SW480 (cell line): Measurements from ENCODE around the gene TMEM130.

ENCODE experiments used
- DNase-seq: peaks from one replicate; pipeline ENCODE4 v3.0.0-alpha.2; 2016; ENCODE audit warnings: low spot score

TMEM130 gene

DNA sequence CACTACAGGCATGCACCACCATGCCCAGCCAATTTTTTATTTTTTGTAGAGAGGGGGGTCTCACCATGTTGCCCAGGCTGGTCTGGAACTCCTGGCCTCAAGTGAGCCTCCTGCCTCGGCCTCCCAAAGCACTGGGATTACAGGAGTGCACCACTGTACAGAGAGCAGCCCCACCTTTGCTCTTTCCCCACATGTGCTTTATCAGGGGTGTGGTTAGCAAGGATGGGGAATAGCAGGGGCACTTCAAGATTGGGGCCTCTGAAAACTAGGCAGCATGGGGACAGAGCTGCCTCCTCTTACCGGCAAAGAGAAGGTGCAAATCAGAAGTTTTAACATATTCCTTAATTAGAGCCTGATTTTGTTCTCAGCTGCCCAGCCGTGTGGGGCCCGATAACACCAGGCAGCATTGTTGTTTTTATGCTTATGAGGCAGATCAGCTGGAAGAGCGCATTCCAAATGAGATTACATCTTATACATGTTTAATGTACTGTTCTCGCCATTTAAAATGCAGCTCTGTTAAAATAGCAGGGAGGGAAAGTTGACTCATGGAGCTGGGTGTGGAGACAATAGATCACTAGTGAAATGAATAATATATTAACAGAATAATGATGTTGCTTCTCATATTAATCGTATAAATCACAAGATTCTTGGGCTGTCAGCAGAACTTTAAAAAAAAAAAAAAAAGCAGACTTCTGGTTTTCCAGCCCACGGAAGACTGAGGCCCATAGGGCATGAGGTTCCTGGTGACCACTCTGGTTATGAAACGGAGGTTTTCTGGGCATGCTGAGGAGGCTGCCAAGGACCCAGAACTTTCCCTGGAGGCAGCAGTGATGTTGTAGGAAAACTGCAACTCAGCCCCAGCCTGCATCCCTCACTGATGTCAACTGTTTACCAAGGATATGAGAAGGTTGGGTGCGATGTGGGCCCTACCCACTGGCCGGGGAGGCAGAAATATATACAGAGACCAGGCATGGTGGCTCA lies 62.5 kb downstream of the TMEM130 start:
- no peak for DNase-seq

DNA sequence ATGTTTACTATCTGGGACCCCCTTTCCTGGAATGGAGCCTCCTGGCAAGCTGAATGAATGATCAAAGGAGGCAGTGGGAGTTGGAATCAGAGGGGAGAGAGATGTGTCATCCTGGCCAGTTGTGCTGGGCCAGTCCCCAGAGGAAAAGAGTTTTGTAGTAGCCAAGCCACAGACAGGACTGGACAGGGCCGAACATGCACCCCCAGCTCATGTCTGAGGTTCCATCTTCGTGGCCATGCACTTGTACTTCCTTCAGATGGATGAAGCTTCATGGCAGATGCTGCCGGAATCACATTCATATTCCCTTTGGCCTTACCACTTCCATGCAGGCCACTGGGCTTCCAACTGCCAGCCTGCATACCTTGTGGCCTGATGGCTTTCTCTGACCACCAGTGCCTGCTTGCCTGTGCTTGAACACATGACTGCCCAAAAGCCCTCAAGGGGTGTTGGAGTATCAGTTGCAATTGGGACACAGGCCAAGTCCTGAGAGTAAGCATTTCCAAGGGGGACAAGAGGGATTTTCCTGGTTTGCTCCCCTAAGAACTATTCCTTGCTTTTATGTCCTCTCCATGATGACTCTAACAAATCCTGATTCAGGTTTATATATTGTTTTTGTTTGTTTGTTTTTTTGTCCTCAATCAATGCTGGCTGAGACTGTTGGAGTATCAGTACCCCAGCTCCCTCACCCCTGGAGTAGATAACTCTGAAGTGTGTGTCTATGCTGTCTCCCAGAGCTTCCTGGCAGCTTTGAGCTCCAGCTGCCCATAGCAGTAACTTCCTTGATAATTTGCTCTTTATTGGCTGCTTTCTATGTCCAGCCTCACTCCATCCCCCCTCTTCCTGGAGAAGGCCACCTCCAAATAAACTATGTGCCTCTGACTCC lies 63.6 kb downstream of the TMEM130 start:
- DNase-seq, result no peak

DNA sequence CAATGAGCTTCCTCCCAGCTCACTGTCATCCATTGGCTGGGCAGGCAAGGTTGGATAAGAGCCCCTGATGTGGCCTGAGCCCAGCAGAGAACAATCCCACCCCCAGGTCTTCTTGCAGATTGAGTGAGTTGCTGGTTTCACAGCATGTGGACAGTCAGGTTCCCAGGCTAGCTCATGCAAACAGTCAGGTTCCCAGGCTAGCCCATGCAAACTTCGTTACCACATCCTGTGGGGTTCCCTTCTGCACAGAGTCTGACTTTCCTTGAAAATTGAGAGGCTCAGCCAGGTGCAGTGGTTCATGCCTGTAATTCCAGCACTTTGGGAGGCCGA lies 67.1 kb downstream of the TMEM130 start:
- DNase-seq, result no peak

DNA sequence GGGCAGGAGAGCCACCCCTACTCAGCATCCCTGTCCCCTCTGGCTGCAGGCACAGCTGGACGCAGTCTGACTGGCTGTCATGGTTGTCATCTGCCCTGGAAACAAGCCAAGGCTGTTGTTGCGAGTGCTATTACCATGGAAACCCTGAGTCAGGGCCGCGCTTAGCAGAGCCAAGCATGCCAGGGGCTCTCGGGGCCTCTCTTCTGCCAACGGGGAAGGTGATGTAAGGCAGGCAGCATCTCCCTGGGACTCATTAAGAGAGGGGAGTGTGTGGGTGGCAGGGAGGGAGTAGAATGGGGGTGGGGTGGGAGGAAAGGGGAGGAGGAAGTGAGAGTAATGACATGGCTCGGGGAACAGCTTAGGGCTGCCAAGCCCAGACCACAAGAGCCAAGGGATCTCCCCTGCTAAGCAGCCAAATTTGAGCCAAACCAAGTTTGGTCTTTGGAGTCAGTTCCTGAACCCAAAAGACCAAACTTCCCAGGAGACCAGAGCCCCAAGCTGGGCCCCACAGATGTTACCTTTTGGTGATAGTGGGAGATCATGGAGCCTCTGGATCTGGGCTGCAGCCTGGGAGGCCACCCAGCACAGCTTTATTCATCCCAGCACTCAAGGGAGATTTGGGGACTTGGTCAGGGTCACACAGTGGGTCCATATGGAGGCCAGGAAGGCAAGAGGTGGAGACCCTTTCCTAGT lies 67.6 kb downstream of the TMEM130 start:
- peak; percentile 73 for DNase-seq

DNA sequence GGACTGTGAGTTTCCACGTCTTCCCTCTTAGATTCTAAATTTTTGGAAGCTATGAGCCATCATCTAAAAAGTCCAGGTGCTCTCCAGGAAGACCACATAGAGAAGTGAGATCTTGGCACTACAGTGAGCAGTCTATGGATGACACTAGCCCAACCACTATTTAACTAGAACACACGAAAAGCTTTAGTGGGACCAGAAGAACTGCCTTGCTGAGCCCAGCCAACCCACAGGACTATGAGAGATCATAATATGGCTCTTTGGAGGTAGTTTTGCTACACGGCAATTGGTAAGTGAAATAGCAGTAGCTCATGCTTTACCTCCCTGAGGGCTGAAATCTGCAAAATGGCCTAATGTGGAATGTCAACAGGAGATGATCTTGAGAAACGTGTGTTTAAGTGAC lies 68.8 kb downstream of the TMEM130 start:
- DNase-seq, result no peak

DNA sequence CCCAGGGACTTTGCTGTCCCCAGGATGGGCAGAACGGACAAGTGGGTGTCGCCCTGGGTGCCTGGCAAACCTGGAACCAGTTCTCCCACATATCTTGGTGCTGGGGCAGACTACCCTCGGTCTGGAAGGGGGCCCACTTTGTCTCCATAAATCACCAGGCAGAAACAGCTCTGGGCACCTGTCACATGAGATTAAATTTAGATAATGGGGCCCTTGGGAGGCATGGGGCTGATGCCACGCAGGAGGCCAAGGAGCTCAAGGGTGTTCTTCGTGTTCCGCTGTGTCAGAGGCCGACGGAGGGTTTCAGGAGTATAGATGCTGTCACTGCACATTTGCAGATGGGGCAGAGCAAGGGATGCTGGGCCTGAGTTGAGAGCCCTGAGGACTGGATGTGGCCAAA lies 72.7 kb downstream of the TMEM130 start:
- DNase-seq, result no peak
